Subcutaneous adipose tissue (tissue), 4 donors: ENCODE results near the gene EYA2. TPM values are rescaled to one million over a fixed set of nuclear protein-coding genes. Genes with fewer than 3 reads are reported as not detected.

ENCODE experiments used
- total RNA-seq, 4 donors: library from RNA; depleted of rRNA; stranded (reverse); fragments of >200 nt; gene quantifications; one replicate each; pipeline ENCODE4 v1.1.0, GENCODE V29; 2016
- TF ChIP-seq, protein P1 (sequence below): fragments of 450-650 bp; IDR thresholded peaks from one replicate; pipeline ENCODE4 v1.5.1; 2016; ENCODE audit warnings: low read depth, mild to moderate bottlenecking, control low read depth, antibody characterized with exemption, moderate library complexity

The EYA2 gene
- total RNA-seq, 4 donors from 2014 or later = 1.3 to 4.7 (median 2.8) TPM

DNA sequence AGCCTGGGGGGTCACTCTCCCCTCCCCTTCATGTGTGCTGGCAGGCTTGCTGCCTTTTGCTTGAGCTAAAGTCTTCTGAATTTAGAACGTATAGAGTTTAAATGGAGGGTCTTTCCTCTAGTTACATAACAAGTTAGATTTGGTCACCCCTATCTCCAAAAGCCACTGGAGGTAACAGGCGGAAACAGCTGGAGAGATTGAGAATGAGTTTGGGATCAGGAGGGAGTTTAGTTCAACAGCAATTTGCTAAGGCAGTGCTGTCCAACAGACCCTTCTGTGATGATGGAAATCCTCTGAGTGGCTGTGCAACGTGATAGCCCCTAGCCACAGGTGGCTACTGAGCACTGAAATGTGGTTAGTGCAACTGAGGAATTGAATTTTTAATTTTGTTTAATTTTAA lies 132.8 kb downstream of the EYA2 start:
- TF ChIP-seq, protein P1, sequence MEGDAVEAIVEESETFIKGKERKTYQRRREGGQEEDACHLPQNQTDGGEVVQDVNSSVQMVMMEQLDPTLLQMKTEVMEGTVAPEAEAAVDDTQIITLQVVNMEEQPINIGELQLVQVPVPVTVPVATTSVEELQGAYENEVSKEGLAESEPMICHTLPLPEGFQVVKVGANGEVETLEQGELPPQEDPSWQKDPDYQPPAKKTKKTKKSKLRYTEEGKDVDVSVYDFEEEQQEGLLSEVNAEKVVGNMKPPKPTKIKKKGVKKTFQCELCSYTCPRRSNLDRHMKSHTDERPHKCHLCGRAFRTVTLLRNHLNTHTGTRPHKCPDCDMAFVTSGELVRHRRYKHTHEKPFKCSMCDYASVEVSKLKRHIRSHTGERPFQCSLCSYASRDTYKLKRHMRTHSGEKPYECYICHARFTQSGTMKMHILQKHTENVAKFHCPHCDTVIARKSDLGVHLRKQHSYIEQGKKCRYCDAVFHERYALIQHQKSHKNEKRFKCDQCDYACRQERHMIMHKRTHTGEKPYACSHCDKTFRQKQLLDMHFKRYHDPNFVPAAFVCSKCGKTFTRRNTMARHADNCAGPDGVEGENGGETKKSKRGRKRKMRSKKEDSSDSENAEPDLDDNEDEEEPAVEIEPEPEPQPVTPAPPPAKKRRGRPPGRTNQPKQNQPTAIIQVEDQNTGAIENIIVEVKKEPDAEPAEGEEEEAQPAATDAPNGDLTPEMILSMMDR = no peak

DNA sequence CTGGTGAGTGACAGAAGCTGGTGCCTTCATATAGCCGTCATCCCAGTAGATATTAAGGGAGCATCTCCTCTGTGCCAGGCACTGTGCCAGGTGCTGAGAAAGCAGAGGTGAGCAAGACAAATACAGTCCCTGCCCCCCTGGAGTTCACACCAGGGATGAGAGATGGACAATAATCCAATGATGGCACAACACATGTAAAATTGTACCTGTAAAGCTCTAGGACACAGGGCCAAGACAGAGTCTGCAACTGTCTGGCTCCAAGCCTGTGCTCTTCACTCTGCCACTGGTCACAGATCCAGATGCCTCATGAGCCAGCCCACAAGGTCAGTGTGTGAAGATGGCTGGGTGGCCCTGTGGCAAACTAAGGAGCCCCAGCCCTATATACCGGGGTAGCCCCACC lies 133.8 kb downstream of the EYA2 start:
- TF ChIP-seq, protein P1 = no peak

DNA sequence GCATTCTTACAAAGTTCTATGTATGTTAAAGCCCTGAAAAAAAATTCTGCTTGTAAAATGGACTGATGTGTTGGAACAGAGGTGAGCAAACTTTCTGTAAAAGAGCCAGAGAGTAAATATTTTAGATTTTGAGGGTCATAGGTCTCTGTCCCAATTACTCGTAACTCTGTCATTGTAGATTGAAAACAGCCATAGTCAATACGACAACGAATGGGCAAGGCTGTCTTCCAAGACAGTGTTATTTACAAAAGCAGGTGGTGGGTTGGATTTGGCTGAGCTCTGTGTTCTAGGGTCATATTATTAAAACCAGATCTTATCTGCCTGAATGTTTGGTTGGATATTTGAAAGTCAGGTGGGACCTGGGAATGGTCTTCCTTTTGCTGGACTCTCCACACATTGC lies 135.2 kb downstream of the EYA2 start:
- TF ChIP-seq, protein P1 = no peak

DNA sequence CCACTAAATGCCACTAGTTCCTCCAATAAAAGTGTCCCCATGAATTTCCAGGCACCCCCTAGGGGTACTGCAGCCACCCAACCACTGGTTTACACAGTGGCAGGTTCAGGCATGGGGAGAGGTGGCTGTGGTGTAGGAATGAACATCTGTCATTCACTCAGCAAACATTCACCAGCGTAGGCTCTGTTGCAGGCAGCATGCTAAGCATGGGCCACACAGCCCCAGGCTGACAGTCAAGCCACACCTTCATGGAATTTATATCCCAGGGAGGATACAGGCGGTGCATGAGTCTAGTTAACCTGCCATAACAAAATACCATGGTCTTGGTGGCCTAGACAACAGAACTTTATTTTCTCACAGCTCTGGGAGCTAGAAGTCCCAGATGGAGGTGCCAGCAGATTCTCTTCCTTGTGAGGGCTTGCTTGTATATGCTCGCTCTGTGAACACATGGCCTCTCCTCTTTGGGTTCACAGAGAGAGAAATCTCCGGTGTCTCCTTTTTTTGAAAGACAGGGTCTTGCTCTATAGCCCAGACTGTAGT lies 135.7 kb downstream of the EYA2 start:
- TF ChIP-seq, protein P1 = no peak

DNA sequence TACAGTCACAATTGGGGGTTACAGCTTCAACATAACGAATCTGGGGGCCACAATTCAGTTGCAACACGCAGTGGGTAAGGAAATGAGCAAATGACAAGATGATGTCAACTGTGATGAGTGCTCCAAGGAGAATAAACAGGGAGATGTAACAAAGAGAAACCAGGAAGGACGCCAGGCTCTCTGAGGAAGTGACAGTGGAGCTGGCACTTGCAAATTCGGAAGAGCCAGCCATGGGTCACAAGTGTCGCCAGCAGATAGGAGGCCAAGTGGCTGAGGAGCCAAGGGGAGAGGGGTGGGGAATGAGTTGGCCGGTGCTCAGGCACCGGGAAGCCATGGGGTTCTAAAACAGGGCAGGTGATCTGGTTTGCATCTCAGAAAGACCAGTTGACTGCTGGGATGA lies 136.4 kb downstream of the EYA2 start:
- TF ChIP-seq, protein P1 = no peak

DNA sequence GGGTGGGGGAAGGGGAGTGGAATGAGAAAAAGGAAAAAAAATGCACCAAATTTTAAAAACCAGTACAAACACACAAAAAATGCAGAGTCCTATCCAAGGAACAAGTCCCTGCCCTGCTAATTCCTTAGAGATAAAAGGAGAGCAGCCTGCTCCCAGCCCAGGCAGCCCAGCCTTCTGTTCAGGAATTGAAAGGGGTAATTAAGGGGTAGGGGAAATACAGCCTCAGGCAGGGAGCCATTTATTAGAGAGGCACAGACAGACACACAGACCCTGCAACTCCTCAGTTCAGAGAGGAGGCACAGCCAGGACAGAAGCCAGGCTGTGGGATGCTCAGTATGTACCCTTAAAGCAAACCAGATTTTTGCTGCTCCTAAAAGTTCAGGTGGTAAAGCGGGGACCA lies 137.2 kb downstream of the EYA2 start:
- TF ChIP-seq, protein P1 = no peak

DNA sequence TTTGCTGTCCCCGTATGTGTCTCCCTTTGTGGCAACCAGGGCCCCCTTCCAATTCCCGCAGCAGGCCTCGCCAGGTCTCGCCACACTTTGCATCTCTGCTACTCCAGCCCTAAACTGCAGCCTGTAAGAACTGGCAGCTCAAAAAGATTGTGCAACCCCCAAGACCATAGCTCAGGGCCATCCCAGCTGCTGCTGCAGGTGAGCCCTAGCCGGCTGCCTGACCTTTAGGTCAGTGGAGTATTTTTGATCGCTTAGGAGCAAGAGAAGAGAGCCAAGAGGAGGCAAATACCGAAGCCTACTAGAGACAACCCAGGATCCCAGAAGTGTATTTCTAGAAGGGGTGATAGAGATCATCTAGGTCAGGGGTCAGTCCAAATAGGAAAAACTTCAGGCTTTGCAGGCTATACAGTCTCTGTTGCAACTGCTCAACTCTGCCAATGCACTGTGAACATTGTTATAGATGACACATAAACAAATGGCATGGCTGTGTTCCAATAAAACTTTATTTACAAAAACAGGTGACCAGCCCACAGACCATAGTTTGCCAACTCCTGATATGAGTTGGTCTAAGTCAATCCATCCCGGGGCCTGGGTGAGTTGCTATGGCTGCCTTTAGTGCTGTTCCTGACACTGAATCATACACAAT lies 138.4 kb downstream of the EYA2 start:
- TF ChIP-seq, protein P1 = no peak
